ENCODE results near the gene VPS37C. TPM values are rescaled to one million over a fixed set of nuclear protein-coding genes. Genes with fewer than 3 reads are reported as not detected.

Gene VPS37C
- total RNA-seq, 4 donors from 2014 or later: 9.3 to 17.5 (median 12.6) TPM

GRCh38 chr11:61114913-61115312 is 46.3 kb downstream of the VPS37C start:
- no peak for TF ChIP-seq CTCF (IDR thresholded peaks at IDR 0.05)
- DNase-seq (ENCODE audit: low spot score) (no peak), ATAC-seq (ENCODE audit: low FRiP score) (no peak)

- TF ChIP-seq CTCF (IDR thresholded peaks at IDR 0.05): no peak
These were observed 48.0 kb downstream of the VPS37C start for GRCh38 chr11:61113201-61113600.

GRCh38 chr11:61112575-61112974 is 48.7 kb downstream of the VPS37C start:
- no peak for TF ChIP-seq CTCF (IDR thresholded peaks at IDR 0.05)
- no peak for DNase-seq (ENCODE audit: low spot score)
- no peak for ATAC-seq (ENCODE audit: low FRiP score)

More at GRCh38 chr11:61113201-61113600, 48.0 kb downstream of the VPS37C start:
- DNase-seq (ENCODE audit: low spot score): no peak
- no peak for ATAC-seq (ENCODE audit: low FRiP score)

- TF ChIP-seq CTCF (IDR thresholded peaks at IDR 0.05): no peak
- no peak for ATAC-seq (ENCODE audit: low FRiP score)
- DNase-seq (ENCODE audit: low spot score): no peak
These were observed 49.3 kb downstream of the VPS37C start for GRCh38 chr11:61111786-61112517.

- no peak for TF ChIP-seq CTCF (IDR thresholded peaks at IDR 0.05)
- ATAC-seq (ENCODE audit: low FRiP score) (no peak), DNase-seq (ENCODE audit: low spot score) (no peak)
These were observed 50.2 kb downstream of the VPS37C start for GRCh38 chr11:61111050-61111435.

- no peak for DNase-seq (ENCODE audit: low spot score)
- no peak for ATAC-seq (ENCODE audit: low FRiP score)
- no peak for TF ChIP-seq CTCF (IDR thresholded peaks at IDR 0.05)
These were observed 50.8 kb downstream of the VPS37C start for GRCh38 chr11:61110255-61111049.

All from omental fat pad (tissue), 4 donors.